Fibroblast of mammary gland (primary cell): Measurements from ENCODE around the gene CDPF1.

ENCODE experiments used
- DNase-seq: peaks from one replicate; pipeline ENCODE4 v3.0.0-alpha.2; 2010; ENCODE audit warnings: low read depth
- H3K4me3 ChIP-seq: 2 replicates; pipeline ENCODE4 v1.5.1; 2011; ENCODE audit warnings: low read depth, mild to moderate bottlenecking, low read length, moderate library complexity; ENCODE audit not compliant: control insufficient read depth
- TF ChIP-seq, protein P1 (sequence below): conservative IDR thresholded peaks from 2 replicates; pipeline ENCODE4 v1.5.1; 2011; ENCODE audit warnings: low read depth, low read length, inconsistent platforms; ENCODE audit not compliant: control insufficient read depth, insufficient read depth

The CDPF1 gene

GRCh38 chr22:46196278-46196677, 53.8 kb downstream of the CDPF1 start:
- TF ChIP-seq, protein P1, sequence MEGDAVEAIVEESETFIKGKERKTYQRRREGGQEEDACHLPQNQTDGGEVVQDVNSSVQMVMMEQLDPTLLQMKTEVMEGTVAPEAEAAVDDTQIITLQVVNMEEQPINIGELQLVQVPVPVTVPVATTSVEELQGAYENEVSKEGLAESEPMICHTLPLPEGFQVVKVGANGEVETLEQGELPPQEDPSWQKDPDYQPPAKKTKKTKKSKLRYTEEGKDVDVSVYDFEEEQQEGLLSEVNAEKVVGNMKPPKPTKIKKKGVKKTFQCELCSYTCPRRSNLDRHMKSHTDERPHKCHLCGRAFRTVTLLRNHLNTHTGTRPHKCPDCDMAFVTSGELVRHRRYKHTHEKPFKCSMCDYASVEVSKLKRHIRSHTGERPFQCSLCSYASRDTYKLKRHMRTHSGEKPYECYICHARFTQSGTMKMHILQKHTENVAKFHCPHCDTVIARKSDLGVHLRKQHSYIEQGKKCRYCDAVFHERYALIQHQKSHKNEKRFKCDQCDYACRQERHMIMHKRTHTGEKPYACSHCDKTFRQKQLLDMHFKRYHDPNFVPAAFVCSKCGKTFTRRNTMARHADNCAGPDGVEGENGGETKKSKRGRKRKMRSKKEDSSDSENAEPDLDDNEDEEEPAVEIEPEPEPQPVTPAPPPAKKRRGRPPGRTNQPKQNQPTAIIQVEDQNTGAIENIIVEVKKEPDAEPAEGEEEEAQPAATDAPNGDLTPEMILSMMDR: no peak
- no peak overlapping the region for H3K4me3 ChIP-seq
- no peak for DNase-seq

- no peak overlapping the region for H3K4me3 ChIP-seq
- TF ChIP-seq, protein P1: no peak
- DNase-seq: no peak
Measured at GRCh38 chr22:46195487-46196165, 54.5 kb downstream of the CDPF1 start.
